GM19193 (cell line): Measurements from ENCODE around the gene MT4.
A peak's percentile ranks its signal among the peaks of the same experiment; 100 is the strongest.

ENCODE experiments used
- POLR2A ChIP-seq: IDR thresholded peaks from 4 replicates; pipeline ENCODE4 v1.6.1; 2011; ENCODE audit not compliant: insufficient read depth, insufficient read length; ENCODE audit errors: extremely low read depth

The MT4 gene

GRCh38 chr16:56564793-56565477, at the start of gene MT4:
MT4 (plus strand) TSS chr16:56565073; CDS start chr16:56565129, 56 bp downstream.
- TF ChIP-seq POLR2A, result no peak

- TF ChIP-seq POLR2A, result no peak
Measured at GRCh38 chr16:56515665-56516064, 49.2 kb upstream of the MT4 start.

GRCh38 chr16:56517206-56517605, 47.7 kb upstream of the MT4 start:
- TF ChIP-seq POLR2A, result no peak

GRCh38 chr16:56518425-56518824, 46.4 kb upstream of the MT4 start:
- TF ChIP-seq POLR2A, result no peak

- TF ChIP-seq POLR2A, result peak; percentile 80
Measured at GRCh38 chr16:56519459-56520250, 45.2 kb upstream of the MT4 start, which contains the start of gene BBS2. BBS2 (minus strand) TSS chr16:56520024; CDS start chr16:56519862, 162 bp downstream.

GRCh38 chr16:56520251-56520577, 44.7 kb upstream of the MT4 start:
- TF ChIP-seq POLR2A, result no peak

GRCh38 chr16:56525236-56525635, 39.6 kb upstream of the MT4 start:
- no peak for TF ChIP-seq POLR2A

GRCh38 chr16:56530872-56531271, 34.0 kb upstream of the MT4 start:
- no peak for TF ChIP-seq POLR2A

- TF ChIP-seq POLR2A, result no peak
Measured at GRCh38 chr16:56532714-56533113, 32.2 kb upstream of the MT4 start.

- TF ChIP-seq POLR2A, result no peak
Measured at GRCh38 chr16:56534847-56535383, 30.0 kb upstream of the MT4 start.

- no peak for TF ChIP-seq POLR2A
Measured at GRCh38 chr16:56538331-56538730, 26.5 kb upstream of the MT4 start.

- no peak for TF ChIP-seq POLR2A
Measured at GRCh38 chr16:56539656-56540055, 25.2 kb upstream of the MT4 start.

GRCh38 chr16:56542039-56542438, 22.8 kb upstream of the MT4 start:
- TF ChIP-seq POLR2A, result no peak

GRCh38 chr16:56547120-56547948, 17.5 kb upstream of the MT4 start:
- TF ChIP-seq POLR2A, result no peak
